H9 (cell line): ENCODE results near the gene CLEC18C. TPM values are rescaled to one million over a fixed set of nuclear protein-coding genes. Genes with fewer than 3 reads are reported as not detected.
"Not testable (repeated sequence)": the region's sequence is repeated elsewhere in the genome, so short reads cannot be mapped to it uniquely, and the experiment has no call there.

Experiments
- DNase-seq: peaks from one replicate; pipeline ENCODE4 v3.0.0-alpha.2; 2017
- H2AFZ ChIP-seq: one replicate; pipeline ENCODE4 v1.6.1; 2013; ENCODE audit warnings: mild to moderate bottlenecking, low read length, control low read depth, moderate library complexity
- H2AK5ac ChIP-seq: 2 replicates; pipeline ENCODE4 v1.6.1; 2013; ENCODE audit warnings: low read length, control low read depth, mixed read lengths; ENCODE audit not compliant: insufficient read length
- H2BK120ac ChIP-seq: one replicate; pipeline ENCODE4 v1.6.1; 2013; ENCODE audit warnings: low read depth, mild to moderate bottlenecking, low read length, control low read depth, inconsistent platforms; ENCODE audit not compliant: poor library complexity, severe bottlenecking
- H2BK12ac ChIP-seq: 2 replicates; pipeline ENCODE4 v1.6.1; 2013; ENCODE audit warnings: low read length, control low read depth, mixed read lengths, low read depth; ENCODE audit not compliant: insufficient read length
- H2BK15ac ChIP-seq: 2 replicates; pipeline ENCODE4 v1.6.1; 2013; ENCODE audit warnings: low read depth, low read length, control low read depth
- H2BK20ac ChIP-seq: one replicate; pipeline ENCODE4 v1.6.1; 2013; ENCODE audit warnings: low read depth, mild to moderate bottlenecking, low read length, control low read depth, inconsistent platforms; ENCODE audit not compliant: poor library complexity, severe bottlenecking
- H2BK5ac ChIP-seq: 2 replicates; pipeline ENCODE4 v1.6.1; 2013; ENCODE audit warnings: low read length, control low read depth, mixed read lengths; ENCODE audit not compliant: insufficient read length
- H3K14ac ChIP-seq: 2 replicates; pipeline ENCODE4 v1.6.1; 2013; ENCODE audit warnings: low read length, control low read depth; ENCODE audit not compliant: insufficient read depth
- H3K18ac ChIP-seq: 2 replicates; pipeline ENCODE4 v1.6.1; 2013; ENCODE audit warnings: low read depth, mild to moderate bottlenecking, mixed read lengths, low read length, control low read depth; ENCODE audit not compliant: insufficient read length
- H3K23ac ChIP-seq: 2 replicates; pipeline ENCODE4 v1.6.1; 2013; ENCODE audit warnings: low read length, control low read depth, mixed read lengths, low read depth; ENCODE audit not compliant: insufficient read length
- H3K23me2 ChIP-seq: 2 replicates; pipeline ENCODE4 v1.6.1; 2013; ENCODE audit warnings: low read depth, mild to moderate bottlenecking, mixed read lengths, low read length, control low read depth; ENCODE audit not compliant: insufficient read length, poor library complexity, severe bottlenecking
- H3K27ac ChIP-seq: 2 replicates; pipeline ENCODE4 v1.5.1; 2013; ENCODE audit warnings: low read length, control low read depth, mixed read lengths, low read depth; ENCODE audit not compliant: insufficient read length
- H3K27me3 ChIP-seq: 2 replicates; pipeline ENCODE4 v1.6.1; 2013; ENCODE audit warnings: low read length, control low read depth, inconsistent platforms; ENCODE audit not compliant: insufficient read depth
- H3K4ac ChIP-seq: 2 replicates; pipeline ENCODE4 v1.6.1; 2013; ENCODE audit warnings: low read depth, mild to moderate bottlenecking, control low read depth, inconsistent platforms, low read length, moderate library complexity
- H3K4me1 ChIP-seq: 2 replicates; pipeline ENCODE4 v1.6.1; 2013; ENCODE audit warnings: low read length, control low read depth, inconsistent platforms; ENCODE audit not compliant: insufficient read depth
- H3K4me2 ChIP-seq: 2 replicates; pipeline ENCODE4 v1.6.1; 2013; ENCODE audit warnings: low read length, control low read depth, mixed read lengths; ENCODE audit not compliant: insufficient read length, insufficient read depth
- H3K56ac ChIP-seq: 2 replicates; pipeline ENCODE4 v1.6.1; 2013; ENCODE audit warnings: low read depth, mild to moderate bottlenecking, mixed read lengths, low read length, control low read depth; ENCODE audit not compliant: insufficient read length
- H3K79me1 ChIP-seq: 2 replicates; pipeline ENCODE4 v1.6.1; 2013; ENCODE audit warnings: low read depth, mild to moderate bottlenecking, moderate library complexity, low read length, control low read depth, inconsistent platforms; ENCODE audit not compliant: insufficient read depth, poor library complexity, severe bottlenecking
- H3K79me2 ChIP-seq: 2 replicates; pipeline ENCODE4 v1.6.1; 2013; ENCODE audit warnings: low read length, control low read depth, inconsistent platforms; ENCODE audit not compliant: insufficient read depth
- H3K9ac ChIP-seq: 2 replicates; pipeline ENCODE4 v1.6.1; 2013; ENCODE audit warnings: low read length, control low read depth, mixed read lengths; ENCODE audit not compliant: insufficient read length; ENCODE audit errors: extremely low read depth
- H3K9me3 ChIP-seq: one replicate; pipeline ENCODE4 v1.6.1; 2013; ENCODE audit warnings: low read depth, low read length, inconsistent platforms; ENCODE audit not compliant: control insufficient read depth
- H3T11ph ChIP-seq: one replicate; pipeline ENCODE4 v1.6.1; 2013; ENCODE audit warnings: mild to moderate bottlenecking, low read length, control low read depth, inconsistent platforms
- H4K20me1 ChIP-seq: one replicate; pipeline ENCODE4 v1.6.1; 2013; ENCODE audit not compliant: control insufficient read depth, insufficient read length, insufficient read depth
- H4K5ac ChIP-seq: 2 replicates; pipeline ENCODE4 v1.6.1; 2013; ENCODE audit warnings: low read depth, mild to moderate bottlenecking, mixed read lengths, low read length, control low read depth; ENCODE audit not compliant: insufficient read length
- H4K8ac ChIP-seq: replicated peaks from 2 replicates; pipeline ENCODE4 v1.6.1; 2013; ENCODE audit warnings: low read length, control low read depth, mixed read lengths, low read depth; ENCODE audit not compliant: insufficient read length
- H4K91ac ChIP-seq: 2 replicates; pipeline ENCODE4 v1.6.1; 2013; ENCODE audit warnings: low read depth, mild to moderate bottlenecking, moderate library complexity, mixed read lengths, low read length, control low read depth; ENCODE audit not compliant: insufficient read length
- H3K27ac Mint-ChIP-seq, 3 experiments: 2 replicates in 2 of 3; 3 replicates in 1 of 3; pipeline ENCODE4 v1.8.0; 2020 to 2021; ENCODE audit warnings: mixed read lengths in 3 of 3, mild to moderate bottlenecking in 1 of 3, moderate library complexity in 1 of 3
- H3K27me3 Mint-ChIP-seq: 2 replicates; pipeline ENCODE4 v1.8.0; 2021; ENCODE audit warnings: low read depth, mild to moderate bottlenecking, moderate library complexity, mixed read lengths
- H3K36me3 Mint-ChIP-seq, 3 experiments: 2 replicates in 2 of 3; 3 replicates in 1 of 3; pipeline ENCODE4 v1.8.0; 2020 to 2021; ENCODE audit warnings: low read depth in 3 of 3, mixed read lengths in 3 of 3; ENCODE audit not compliant: insufficient read depth in 1 of 3
- H3K4me1 Mint-ChIP-seq, 2 experiments: 2 replicates each; pipeline ENCODE4 v1.8.0; 2020; ENCODE audit warnings: mixed read lengths in 2 of 2
- H3K4me3 Mint-ChIP-seq, 2 experiments: 2 replicates in 1 of 2; 3 replicates in 1 of 2; pipeline ENCODE4 v1.8.0; 2020 to 2021; ENCODE audit warnings: mild to moderate bottlenecking in 2 of 2, mixed read lengths in 2 of 2, moderate library complexity in 1 of 2
- H3K9me3 Mint-ChIP-seq, 2 experiments: 2 replicates in 1 of 2; 3 replicates in 1 of 2; pipeline ENCODE4 v1.8.0; 2020; ENCODE audit warnings: mild to moderate bottlenecking in 2 of 2, mixed read lengths in 2 of 2, moderate library complexity in 1 of 2
- WGBS: extraction: QIAGEN DNeasy Blood & Tissue Kit; methylation state at CpG from one replicate; pipeline ENCODE4 v1.1.7; 2013; ENCODE audit warnings: missing lambda C conversion rate, low lambda C conversion rate, mixed read lengths; ENCODE audit not compliant: insufficient read length; ENCODE audit errors: extremely low coverage; 5-methylcytosine and 5-hydroxymethylcytosine counted together
- long read RNA-seq: library from polyadenylated mRNA; unstranded; transcript quantifications from one replicate; pipeline ENCODE4 v2.0.0, GENCODE V29; 2020
- total RNA-seq: library from RNA; stranded (reverse); gene quantifications from 2 replicates; pipeline ENCODE4 v1.2.1, GENCODE V29; 2021

The CLEC18C gene
- 0.11 TPM in 1 of 2 replicates, not detected in the other for total RNA-seq
- long read RNA-seq, partial matches to known transcripts: 0 of 1 reads
- long read RNA-seq, other reads (novel, unspliced or antisense): 1 of 1 reads

DNA sequence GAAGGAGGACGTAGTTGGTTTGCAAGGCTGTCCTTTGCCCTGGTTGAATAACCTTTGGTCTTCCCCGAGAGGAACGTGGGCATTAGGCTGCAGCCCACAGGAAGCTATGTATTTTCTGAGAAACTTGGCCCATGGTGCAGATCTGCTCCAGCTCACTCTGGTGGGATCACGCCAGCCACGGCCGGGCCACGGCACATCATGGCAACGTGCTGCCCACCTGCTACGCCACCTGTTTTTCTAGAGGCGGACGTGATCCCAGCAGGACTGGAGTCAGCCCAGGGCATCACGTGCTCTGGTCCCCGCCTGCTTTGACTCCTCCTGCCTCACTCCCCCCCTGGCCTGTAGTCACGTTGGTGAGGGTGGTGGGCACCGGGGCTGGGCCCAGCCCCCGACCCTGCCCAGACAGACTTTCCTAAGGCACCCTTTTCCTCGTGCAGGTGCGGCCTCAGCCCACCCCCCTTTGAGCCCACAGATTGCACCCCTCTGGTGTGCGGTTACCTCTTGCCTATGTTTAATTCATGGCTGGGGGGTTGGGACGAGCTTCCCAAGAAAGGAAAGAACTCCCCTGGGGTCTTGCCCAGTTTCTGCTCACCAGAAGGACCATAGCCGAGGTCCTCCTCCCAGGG is at the start of gene CLEC18C:
Gene CLEC18C (plus strand): TSS at position 576 of the 626 bp plus-strand sequence. CDS start 492 bp downstream, outside the sequence.
- not testable (repeated sequence) for H4K91ac ChIP-seq, H4K8ac ChIP-seq, H2BK5ac ChIP-seq, H2BK20ac ChIP-seq, H3K27me3 ChIP-seq, H3T11ph ChIP-seq, H2BK120ac ChIP-seq, H3K4me2 ChIP-seq, H3K4me1 ChIP-seq, H3K14ac ChIP-seq, H2AK5ac ChIP-seq, H3K79me2 ChIP-seq, H3K27me3 Mint-ChIP-seq, H3K9me3 ChIP-seq, H3K56ac ChIP-seq, H3K4me3 Mint-ChIP-seq, H2BK15ac ChIP-seq, H2BK12ac ChIP-seq, H4K5ac ChIP-seq, H3K23me2 ChIP-seq, H3K27ac ChIP-seq, H3K18ac ChIP-seq, H3K36me3 Mint-ChIP-seq, H3K23ac ChIP-seq, H3K4ac ChIP-seq, H2AFZ ChIP-seq, H4K20me1 ChIP-seq, H3K79me1 ChIP-seq, H3K9ac ChIP-seq, H3K27ac Mint-ChIP-seq, H3K9me3 Mint-ChIP-seq, DNase-seq, H3K4me1 Mint-ChIP-seq
- WGBS: no CpG with 5 or more reads among the region's 21 CpGs

DNA sequence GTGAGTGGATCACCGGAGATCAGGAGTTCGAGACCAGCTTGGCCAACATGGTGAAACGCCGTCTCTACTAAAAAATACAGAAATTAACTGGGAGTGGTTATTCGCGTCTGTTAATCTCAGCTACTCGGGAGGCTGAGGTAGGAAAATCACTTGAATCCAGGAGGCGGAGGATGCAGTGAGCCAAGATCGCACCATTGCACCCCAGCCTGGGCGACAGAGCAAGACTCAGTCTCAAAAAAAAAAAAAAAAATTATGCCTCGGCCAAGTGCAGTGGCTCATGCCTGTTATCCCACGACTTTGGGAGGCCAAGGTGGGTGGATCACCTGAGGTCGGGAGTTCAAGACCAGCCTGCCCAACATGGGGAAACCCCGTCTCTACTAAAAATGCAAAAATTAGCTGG is 49.8 kb upstream of the CLEC18C start:
- H3K4ac ChIP-seq, H3K27me3 Mint-ChIP-seq, H3K27ac ChIP-seq, H3K23me2 ChIP-seq, H2BK15ac ChIP-seq, H3K4me1 Mint-ChIP-seq, H3T11ph ChIP-seq, H3K14ac ChIP-seq, H3K4me3 Mint-ChIP-seq, H3K79me1 ChIP-seq, H4K5ac ChIP-seq, H3K27me3 ChIP-seq, H2BK20ac ChIP-seq, H2AFZ ChIP-seq, H3K4me2 ChIP-seq, H2BK12ac ChIP-seq, H4K8ac ChIP-seq, H3K23ac ChIP-seq, H3K9ac ChIP-seq, DNase-seq, H2AK5ac ChIP-seq, H2BK120ac ChIP-seq, H3K56ac ChIP-seq, H3K9me3 Mint-ChIP-seq, H3K27ac Mint-ChIP-seq, H3K79me2 ChIP-seq, H3K9me3 ChIP-seq, H4K91ac ChIP-seq, H3K4me1 ChIP-seq, H4K20me1 ChIP-seq, H3K18ac ChIP-seq, H2BK5ac ChIP-seq: not testable (repeated sequence)
- peaks cover 33 to 62% (median 52%) of the 10 kb centered on the region in 3 experiments for H3K36me3 Mint-ChIP-seq
- WGBS: no CpG with 5 or more reads among the region's 14 CpGs
